Ishikawa (cell line): Measurements from ENCODE around the gene SELENOI.

Experiments used
- CEBPB ChIP-seq: IDR thresholded peaks from 2 replicates; pipeline ENCODE4 v1.6.1; 2012
- CREB1 ChIP-seq: IDR thresholded peaks from 2 replicates; pipeline ENCODE4 v1.6.1; 2012; ENCODE audit warnings: low read depth
- EGR1 ChIP-seq: IDR thresholded peaks from 2 replicates; pipeline ENCODE4 v1.6.1; 2012
- EP300 ChIP-seq: IDR thresholded peaks from 2 replicates; pipeline ENCODE4 v1.6.1; 2012; ENCODE audit warnings: borderline replicate concordance
- FOXM1 ChIP-seq: IDR thresholded peaks from 2 replicates; pipeline ENCODE4 v1.6.1; 2012; ENCODE audit warnings: low read depth, borderline replicate concordance
- NFIC ChIP-seq: IDR thresholded peaks from 2 replicates; pipeline ENCODE4 v1.6.1; 2012
- RAD21 ChIP-seq: IDR thresholded peaks from 2 replicates; pipeline ENCODE4 v1.6.1; 2012; ENCODE audit warnings: low read depth
- REST ChIP-seq: IDR thresholded peaks from 2 replicates; pipeline ENCODE4 v1.6.1; 2012; ENCODE audit warnings: low read depth, mild to moderate bottlenecking
- TAF1 ChIP-seq: IDR thresholded peaks from 2 replicates; pipeline ENCODE4 v1.6.1; 2012; ENCODE audit warnings: low read depth, mild to moderate bottlenecking
- TCF12 ChIP-seq: IDR thresholded peaks from 2 replicates; pipeline ENCODE4 v1.6.1; 2012; ENCODE audit warnings: low read depth
- TEAD4 ChIP-seq: IDR thresholded peaks from 2 replicates; pipeline ENCODE4 v1.6.1; 2012
- USF1 ChIP-seq: IDR thresholded peaks from 2 replicates; pipeline ENCODE4 v1.6.1; 2012
- YY1 ChIP-seq: IDR thresholded peaks from 2 replicates; pipeline ENCODE4 v1.6.1; 2012; ENCODE audit warnings: low read depth
- ZBTB7A ChIP-seq: IDR thresholded peaks from 2 replicates; pipeline ENCODE4 v1.6.1; 2012; ENCODE audit warnings: low read depth
- TF ChIP-seq, protein P1 (sequence below): IDR thresholded peaks from 2 replicates; pipeline ENCODE4 v1.6.1; 2012

Gene SELENOI

DNA sequence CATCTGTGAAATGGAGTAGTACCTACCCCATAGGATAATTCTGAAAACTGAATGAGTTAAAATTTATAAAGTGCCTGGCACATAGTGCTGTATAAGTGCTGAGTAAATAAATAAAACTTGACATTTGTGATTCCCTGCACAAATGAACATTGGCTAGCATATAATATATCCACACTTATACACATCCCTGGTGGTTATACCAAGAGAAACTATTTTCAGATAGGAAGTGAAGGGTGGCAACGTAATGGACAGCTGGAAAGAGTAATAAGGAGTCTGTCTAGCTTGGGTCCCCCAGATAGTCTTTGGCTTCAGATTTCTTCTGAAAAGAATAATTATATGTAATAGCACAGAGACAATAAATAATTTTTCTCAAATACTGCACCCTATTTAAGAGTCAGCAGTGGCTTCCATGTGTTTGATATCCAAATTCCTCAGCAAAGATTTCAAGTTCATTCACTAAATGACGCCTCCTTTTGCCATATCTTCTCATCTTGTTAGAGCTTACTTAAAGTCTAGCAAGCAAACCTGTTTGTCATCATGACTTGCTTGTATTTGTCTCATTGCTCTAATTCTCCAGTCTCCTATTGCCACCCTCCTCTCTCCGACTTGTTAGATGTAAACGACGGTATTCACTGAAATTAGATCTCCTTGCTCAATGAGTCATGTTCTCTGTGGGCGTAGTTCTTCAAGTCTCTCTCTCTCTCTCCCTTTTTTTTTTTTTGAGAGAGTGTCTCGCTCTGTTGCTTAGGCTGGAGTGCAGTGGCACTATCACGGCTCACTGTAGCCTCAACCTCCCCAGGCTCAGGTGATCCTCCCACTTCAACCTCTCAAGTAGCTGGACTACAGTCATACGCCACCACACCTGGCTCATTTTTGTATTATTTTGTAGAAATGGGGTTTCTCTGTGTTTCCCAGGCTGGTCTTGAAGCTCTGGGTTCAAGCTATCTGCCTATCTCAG is 9.4 kb downstream of the SELENOI start:
- TF ChIP-seq ZBTB7A (no peak), YY1 (no peak), RAD21 (peak; percentile 13; the same call in 1 of the 2 replicates), TEAD4 (peak; percentile 48; the same call in 1 of the 2 replicates), TCF12 (peak; percentile 52), FOXM1 (0 out of 2 replicates have a peak, but pooled peaks have one; percentile 19), EGR1 (peak; percentile 89), NFIC (peak; percentile 52), EP300 (peak; percentile 49; the same call in 1 of the 2 replicates)
- TF ChIP-seq, protein P1, sequence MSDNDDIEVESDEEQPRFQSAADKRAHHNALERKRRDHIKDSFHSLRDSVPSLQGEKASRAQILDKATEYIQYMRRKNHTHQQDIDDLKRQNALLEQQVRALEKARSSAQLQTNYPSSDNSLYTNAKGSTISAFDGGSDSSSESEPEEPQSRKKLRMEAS, result 0 out of 2 replicates have a peak, but pooled peaks have one; percentile 36

DNA sequence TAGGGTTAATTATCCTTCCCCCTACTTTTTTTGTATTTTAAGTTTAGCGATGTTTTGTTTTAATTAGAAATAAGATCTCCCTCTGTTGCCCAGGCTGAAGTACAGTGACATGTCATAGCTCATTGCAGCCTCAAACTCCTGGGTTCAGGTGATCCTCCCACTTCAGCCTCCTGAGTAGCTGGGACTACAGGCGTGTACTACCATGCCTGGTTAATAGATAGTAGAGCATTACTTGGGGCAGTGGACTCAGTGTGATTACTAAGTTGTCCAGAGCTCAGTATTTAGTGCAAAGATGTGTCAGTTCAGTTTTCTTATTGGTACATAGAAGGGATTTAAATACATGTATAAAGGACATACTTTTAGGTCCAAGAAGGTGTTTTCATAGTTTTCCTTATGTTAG is 10.2 kb downstream of the SELENOI start:
- TF ChIP-seq YY1 (no peak), NFIC (no peak), FOXM1 (no peak), ZBTB7A (no peak), CEBPB (no peak)
- TF ChIP-seq, protein P1, result no peak

GRCh38 chr2:26356771-26357170 is 10.8 kb downstream of the SELENOI start:
- TF ChIP-seq EP300 (no peak), ZBTB7A (no peak), CREB1 (no peak), FOXM1 (no peak), REST (no peak), YY1 (no peak), NFIC (no peak), USF1 (no peak), EGR1 (no peak), TEAD4 (no peak), CEBPB (no peak), TCF12 (no peak), TAF1 (no peak), RAD21 (no peak)
- TF ChIP-seq, protein P1, result no peak

- TF ChIP-seq TEAD4 (no peak), USF1 (no peak), EP300 (no peak), TAF1 (no peak), EGR1 (no peak), ZBTB7A (no peak), NFIC (no peak), CREB1 (no peak), REST (no peak), FOXM1 (no peak), RAD21 (no peak), CEBPB (no peak), YY1 (no peak), TCF12 (no peak)
- TF ChIP-seq, protein P1, result no peak
Measured at GRCh38 chr2:26359886-26360473, 14.0 kb downstream of the SELENOI start.

DNA sequence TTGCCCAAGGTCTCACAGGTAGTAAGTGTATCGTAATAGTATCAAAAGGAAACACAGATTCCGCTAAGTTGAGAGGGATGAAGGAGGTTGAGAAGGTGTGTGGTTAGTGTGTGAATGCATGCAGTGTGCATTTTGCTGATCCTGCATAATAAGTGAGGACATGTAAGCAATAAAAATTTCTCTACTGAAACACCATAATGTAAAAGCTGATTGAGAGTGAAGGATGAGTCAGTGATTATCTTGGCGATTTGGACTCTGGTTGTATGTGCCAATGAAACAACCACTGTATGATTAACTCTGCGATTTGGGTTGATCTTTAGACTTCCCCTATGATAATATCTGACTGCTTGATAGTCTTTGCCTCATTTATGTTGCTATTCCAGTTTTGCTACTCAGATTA is 17.4 kb downstream of the SELENOI start:
- TF ChIP-seq RAD21 (no peak), CEBPB (no peak), YY1 (no peak), REST (no peak), CREB1 (no peak)
